ENCODE measurements around the gene ARSG. TPM values are rescaled to one million over a fixed set of nuclear protein-coding genes. Genes with fewer than 3 reads are reported as not detected.

ARSG gene
- total RNA-seq, 6 experiments from 2014 or later, result 4.0 to 7.0 (median 5.0) TPM

DNA sequence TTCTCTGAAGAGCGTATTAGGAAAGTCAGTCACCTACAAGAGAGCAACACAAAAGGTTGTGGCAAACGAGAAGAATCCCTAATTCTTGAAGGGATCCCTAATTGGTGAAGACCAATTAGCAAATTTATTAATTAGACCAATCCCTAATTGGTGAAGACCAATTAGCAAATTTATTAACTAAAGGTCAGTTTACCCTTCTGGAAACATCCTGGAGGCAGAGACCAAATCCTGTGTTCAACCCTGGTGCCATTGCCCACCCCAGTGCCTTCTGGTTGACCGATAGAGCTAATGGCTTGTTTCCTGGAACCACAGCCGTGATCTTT lies 91.8 kb downstream of the ARSG start:
- H3K36me3 Mint-ChIP-seq (ENCODE audit: low read depth), result no peaks in the 10 kb centered on the region
- no peaks in the 10 kb centered on the region for H3K9me3 Mint-ChIP-seq
- peaks cover 77% of the 10 kb centered on the region for H3K4me1 Mint-ChIP-seq (ENCODE audit: low read depth)
- DNase-seq, result no peak
- H3K27me3 Mint-ChIP-seq (ENCODE audit: insufficient read depth), result peaks cover 7% of the 10 kb centered on the region
- TF ChIP-seq, protein P1, sequence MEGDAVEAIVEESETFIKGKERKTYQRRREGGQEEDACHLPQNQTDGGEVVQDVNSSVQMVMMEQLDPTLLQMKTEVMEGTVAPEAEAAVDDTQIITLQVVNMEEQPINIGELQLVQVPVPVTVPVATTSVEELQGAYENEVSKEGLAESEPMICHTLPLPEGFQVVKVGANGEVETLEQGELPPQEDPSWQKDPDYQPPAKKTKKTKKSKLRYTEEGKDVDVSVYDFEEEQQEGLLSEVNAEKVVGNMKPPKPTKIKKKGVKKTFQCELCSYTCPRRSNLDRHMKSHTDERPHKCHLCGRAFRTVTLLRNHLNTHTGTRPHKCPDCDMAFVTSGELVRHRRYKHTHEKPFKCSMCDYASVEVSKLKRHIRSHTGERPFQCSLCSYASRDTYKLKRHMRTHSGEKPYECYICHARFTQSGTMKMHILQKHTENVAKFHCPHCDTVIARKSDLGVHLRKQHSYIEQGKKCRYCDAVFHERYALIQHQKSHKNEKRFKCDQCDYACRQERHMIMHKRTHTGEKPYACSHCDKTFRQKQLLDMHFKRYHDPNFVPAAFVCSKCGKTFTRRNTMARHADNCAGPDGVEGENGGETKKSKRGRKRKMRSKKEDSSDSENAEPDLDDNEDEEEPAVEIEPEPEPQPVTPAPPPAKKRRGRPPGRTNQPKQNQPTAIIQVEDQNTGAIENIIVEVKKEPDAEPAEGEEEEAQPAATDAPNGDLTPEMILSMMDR (IDR thresholded peaks at IDR 0.05), result no peak
- peak overlapping the region; percentile 88 for H3K27ac Mint-ChIP-seq
- peak overlapping the region; percentile 65; the same call in 1 of the 2 replicates for H3K4me3 Mint-ChIP-seq

DNA sequence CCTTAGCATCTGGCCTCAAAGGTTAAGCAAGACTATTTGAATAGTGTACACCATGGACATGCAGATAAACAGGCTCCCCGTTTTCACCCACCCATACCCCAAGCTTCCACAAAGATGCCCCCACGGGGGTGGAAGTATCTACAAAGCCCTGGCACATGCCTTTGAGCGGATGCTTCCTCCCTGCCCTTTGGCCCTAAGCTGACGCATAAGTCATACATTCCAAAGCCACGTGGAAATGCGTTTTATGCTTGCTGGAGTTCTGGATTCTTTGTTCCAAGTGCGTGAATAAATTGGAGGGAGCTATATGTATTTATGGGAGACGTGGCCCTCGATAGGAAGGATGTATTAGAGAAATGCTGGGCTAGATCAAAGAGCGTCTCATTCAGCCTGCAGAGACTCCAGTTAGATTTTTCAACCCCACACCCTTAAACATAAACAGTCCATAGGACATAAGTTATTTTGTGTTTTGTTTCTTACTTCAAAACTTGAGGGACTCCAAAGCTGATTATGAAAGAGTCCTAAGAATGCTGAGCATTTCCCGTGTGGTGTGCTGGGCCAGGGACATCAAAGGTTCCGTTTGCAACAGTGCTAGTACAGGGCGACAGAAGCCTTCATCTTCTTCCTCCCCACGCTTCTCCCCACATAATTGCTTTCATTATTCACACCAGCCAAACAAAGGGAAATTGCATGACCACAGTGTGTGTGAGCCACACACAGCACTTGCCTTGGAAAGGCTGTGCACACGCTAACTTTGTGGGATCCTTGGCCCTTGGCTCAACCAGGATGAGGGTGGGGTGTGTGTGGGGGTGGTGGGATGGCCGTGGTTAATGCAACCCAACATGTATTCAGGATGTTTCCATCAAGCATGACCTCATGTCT lies 92.4 kb downstream of the ARSG start:
- TF ChIP-seq, protein P1 (IDR thresholded peaks at IDR 0.05), result 0 out of 2 replicates have a peak, but pooled peaks have one; percentile 1
- Mint-ChIP-seq H3K4me3 (peak overlapping the region; percentile 65; the same call in 1 of the 2 replicates), H3K27me3 (ENCODE audit: insufficient read depth) (peaks cover 7% of the 10 kb centered on the region), H3K27ac (peak overlapping the region; percentile 88), H3K9me3 (no peaks in the 10 kb centered on the region), H3K36me3 (ENCODE audit: low read depth) (no peaks in the 10 kb centered on the region), H3K4me1 (ENCODE audit: low read depth) (peaks cover 71% of the 10 kb centered on the region)
- DNase-seq, result peak; percentile 25

DNA sequence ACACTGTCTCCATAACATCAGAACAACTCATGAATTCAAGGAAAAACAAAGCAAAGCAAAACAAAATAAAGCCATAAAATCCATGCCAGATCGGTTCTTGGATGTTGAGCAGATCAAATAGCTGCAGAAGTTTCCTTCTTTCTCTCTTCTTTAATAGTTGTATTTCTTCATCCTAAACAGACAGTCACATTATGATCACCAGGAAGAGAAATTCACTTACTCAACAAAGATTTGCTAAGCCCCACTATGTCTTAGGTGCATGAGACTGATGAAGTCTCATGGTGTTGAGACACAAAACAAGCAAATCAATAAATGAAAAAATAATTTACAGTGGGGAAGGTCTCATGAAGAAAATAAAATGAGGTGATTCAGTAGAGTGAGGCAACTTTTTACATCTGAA lies 93.2 kb downstream of the ARSG start:
- DNase-seq, result no peak
- Mint-ChIP-seq H3K4me1 (ENCODE audit: low read depth) (peaks cover 65% of the 10 kb centered on the region), H3K9me3 (no peaks in the 10 kb centered on the region), H3K27me3 (ENCODE audit: insufficient read depth) (peaks cover 7% of the 10 kb centered on the region), H3K27ac (peak overlapping the region; percentile 88), H3K4me3 (peak overlapping the region; percentile 65; the same call in 1 of the 2 replicates), H3K36me3 (ENCODE audit: low read depth) (no peaks in the 10 kb centered on the region)
- TF ChIP-seq, protein P1 (IDR thresholded peaks at IDR 0.05), result no peak

DNA sequence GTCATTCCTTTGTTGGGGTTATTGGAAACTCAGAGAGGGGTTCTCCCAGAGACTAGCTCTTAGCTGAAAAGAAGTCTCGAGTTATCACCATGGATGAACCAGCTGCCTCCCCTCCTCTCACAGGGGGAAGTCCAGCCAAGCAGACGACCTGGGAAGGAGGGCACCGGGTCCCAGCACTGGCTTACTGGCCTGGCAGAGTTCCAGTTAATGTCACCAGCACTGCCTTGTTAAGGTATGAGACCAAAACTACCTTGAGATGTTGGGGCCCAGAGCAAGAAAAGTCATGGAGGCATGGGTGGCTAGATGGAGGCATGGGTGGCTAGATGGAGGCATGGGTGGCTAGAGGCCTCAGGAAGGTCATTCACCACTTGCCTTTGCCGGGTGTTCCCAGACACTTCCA lies 93.6 kb downstream of the ARSG start:
- Mint-ChIP-seq H3K27ac (peak overlapping the region; percentile 88; the same call in 1 of the 2 replicates), H3K9me3 (no peaks in the 10 kb centered on the region), H3K36me3 (ENCODE audit: low read depth) (no peaks in the 10 kb centered on the region), H3K4me1 (ENCODE audit: low read depth) (peaks cover 60% of the 10 kb centered on the region), H3K27me3 (ENCODE audit: insufficient read depth) (peaks cover 6% of the 10 kb centered on the region), H3K4me3 (no peak overlapping the region; the same call in 1 of the 2 replicates)
- DNase-seq, result no peak
- TF ChIP-seq, protein P1 (IDR thresholded peaks at IDR 0.05), result no peak

DNA sequence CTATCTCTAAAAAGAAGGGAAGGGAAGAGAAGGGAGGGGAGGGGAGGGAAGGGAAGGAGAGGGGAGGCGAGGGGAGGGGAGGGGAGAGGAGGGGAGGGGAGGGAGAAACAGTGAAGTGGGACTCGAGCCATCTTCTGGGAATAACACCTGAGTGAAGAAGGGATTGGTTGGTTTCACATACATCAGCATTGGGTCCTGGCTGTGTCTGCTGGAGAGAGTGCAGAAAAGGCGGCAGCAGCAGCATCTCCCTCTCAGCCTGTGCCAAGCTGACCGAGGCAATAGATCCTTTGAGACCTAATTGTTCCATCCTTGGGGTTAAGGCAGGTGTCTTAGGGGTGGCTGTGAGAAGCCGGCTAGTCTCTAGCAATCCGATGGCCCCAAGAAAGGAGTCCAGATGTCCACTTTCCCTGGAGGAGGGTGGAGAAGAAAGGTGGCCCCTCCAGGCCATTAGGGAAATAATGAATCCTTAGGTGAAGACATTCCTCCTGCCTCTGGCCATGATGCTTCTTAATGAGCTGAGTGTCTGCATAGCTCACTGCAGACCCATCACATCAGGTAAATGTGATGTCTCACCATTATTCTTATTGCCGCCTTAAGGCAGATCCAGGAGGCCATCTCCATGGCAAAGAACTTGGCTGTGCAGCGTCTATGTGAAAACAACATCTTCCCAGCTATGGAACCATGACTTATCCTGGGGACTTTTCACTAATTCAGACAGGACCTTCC lies 94.4 kb downstream of the ARSG start:
- H3K36me3 Mint-ChIP-seq (ENCODE audit: low read depth), result no peaks in the 10 kb centered on the region
- H3K27ac Mint-ChIP-seq, result no peak overlapping the region
- H3K4me3 Mint-ChIP-seq, result no peak overlapping the region
- H3K27me3 Mint-ChIP-seq (ENCODE audit: insufficient read depth), result peaks cover 5% of the 10 kb centered on the region
- peaks cover 53% of the 10 kb centered on the region for H3K4me1 Mint-ChIP-seq (ENCODE audit: low read depth)
- TF ChIP-seq, protein P1 (IDR thresholded peaks at IDR 0.05), result no peak
- no peak for DNase-seq
- no peaks in the 10 kb centered on the region for H3K9me3 Mint-ChIP-seq

Measured in HFFc6 (cell line).